MM.1S (cell line): ENCODE data around the gene ZNF469.

Source experiments
- DNase-seq: peaks from one replicate; pipeline ENCODE4 v3.0.0-alpha.2; 2015
- H2AFZ ChIP-seq: fragments of 300-600 bp; sonication (generic); 2 replicates; pipeline ENCODE4 v1.6.0; 2016; ENCODE audit warnings: antibody characterized with exemption, low read length
- H3F3A ChIP-seq: fragments of 300-600 bp; sonication (generic); 2 replicates; pipeline ENCODE4 v1.6.1; 2016; ENCODE audit warnings: mild to moderate bottlenecking, antibody characterized with exemption, low read length, moderate library complexity, mixed read lengths; ENCODE audit not compliant: insufficient read depth
- H3K27ac ChIP-seq: fragments of 300-600 bp; sonication (generic); 2 replicates; pipeline ENCODE4 v1.5.1; 2016; ENCODE audit warnings: mild to moderate bottlenecking, low read length
- H3K27me3 ChIP-seq: fragments of 300-600 bp; sonication (generic); replicated peaks from 2 replicates; pipeline ENCODE4 v1.6.0; 2016; ENCODE audit warnings: low read length; ENCODE audit not compliant: insufficient read depth
- H3K36me3 ChIP-seq: fragments of 300-600 bp; sonication (generic); replicated peaks from 2 replicates; pipeline ENCODE4 v1.6.1; 2016; ENCODE audit warnings: mild to moderate bottlenecking, low read length, mixed read lengths; ENCODE audit not compliant: insufficient read depth
- H3K4me1 ChIP-seq: fragments of 300-600 bp; sonication (generic); 2 replicates; pipeline ENCODE4 v1.6.1; 2016; ENCODE audit warnings: low read length, mixed read lengths
- H3K4me2 ChIP-seq: fragments of 300-600 bp; sonication (generic); 2 replicates; pipeline ENCODE4 v1.6.0; 2016; ENCODE audit warnings: low read depth, low read length
- H3K4me3 ChIP-seq: fragments of 300-600 bp; sonication (generic); 2 replicates; pipeline ENCODE4 v1.5.1; 2016; ENCODE audit warnings: low read length, mixed read lengths
- H3K79me2 ChIP-seq: fragments of 300-600 bp; sonication (generic); 2 replicates; pipeline ENCODE4 v1.6.1; 2016; ENCODE audit warnings: mixed run types, low read length, mixed read lengths
- H3K9ac ChIP-seq: fragments of 300-600 bp; sonication (generic); 2 replicates; pipeline ENCODE4 v1.6.1; 2016; ENCODE audit warnings: low read length, mixed read lengths
- H3K9me2 ChIP-seq: fragments of 300-600 bp; sonication (generic); replicated peaks from 2 replicates; pipeline ENCODE4 v1.6.1; 2016; ENCODE audit warnings: mild to moderate bottlenecking, low read length, mixed read lengths; ENCODE audit not compliant: insufficient read depth
- H3K9me3 ChIP-seq: fragments of 300-600 bp; sonication (generic); replicated peaks from 2 replicates; pipeline ENCODE4 v1.6.1; 2016; ENCODE audit warnings: mild to moderate bottlenecking, low read length, mixed read lengths; ENCODE audit not compliant: insufficient read depth
- H4K20me1 ChIP-seq: fragments of 300-600 bp; sonication (generic); 2 replicates; pipeline ENCODE4 v1.6.1; 2016; ENCODE audit warnings: mild to moderate bottlenecking, low read length, moderate library complexity, mixed read lengths; ENCODE audit not compliant: insufficient read depth
- CTCF ChIP-seq: fragments of 300-600 bp; sonication (generic); IDR thresholded peaks from 2 replicates; pipeline ENCODE4 v1.5.1; 2016; ENCODE audit warnings: antibody characterized with exemption, low read length, mixed read lengths
- EZH2 ChIP-seq: fragments of 300-600 bp; sonication (generic); optimal IDR thresholded peaks from 2 replicates; pipeline ENCODE3; 2017; ENCODE audit warnings: low read depth, mild to moderate bottlenecking, antibody characterized with exemption, low read length, mixed read lengths
- EZH2phosphoT487 ChIP-seq: fragments of 300-600 bp; sonication (generic); IDR thresholded peaks from 2 replicates; pipeline ENCODE4 v1.6.1; 2018; ENCODE audit warnings: antibody characterized with exemption, low read length

The ZNF469 gene

GRCh38 chr16:88366704-88367047 is 16.1 kb upstream of the ZNF469 start:
- H3K36me3 ChIP-seq, result no peaks in the 10 kb centered on the region
- no peak overlapping the region for H3K27ac ChIP-seq
- no peaks in the 10 kb centered on the region for H3K9me3 ChIP-seq
- H4K20me1 ChIP-seq, result no peaks in the 10 kb centered on the region
- no peaks in the 10 kb centered on the region for H3K4me1 ChIP-seq
- H3K9me2 ChIP-seq, result no peaks in the 10 kb centered on the region
- H3K9ac ChIP-seq, result no peak overlapping the region
- no peak overlapping the region for H2AFZ ChIP-seq
- H3K4me3 ChIP-seq, result no peak overlapping the region
- H3K79me2 ChIP-seq, result no peaks in the 10 kb centered on the region
- peaks cover 23% of the 10 kb centered on the region for H3K27me3 ChIP-seq
- H3F3A ChIP-seq, result no peaks in the 10 kb centered on the region
- H3K4me2 ChIP-seq, result no peak overlapping the region
- no peak for TF ChIP-seq CTCF
- TF ChIP-seq EZH2phosphoT487, result no peak
- no peak for TF ChIP-seq EZH2
- DNase-seq, result no peak

DNA sequence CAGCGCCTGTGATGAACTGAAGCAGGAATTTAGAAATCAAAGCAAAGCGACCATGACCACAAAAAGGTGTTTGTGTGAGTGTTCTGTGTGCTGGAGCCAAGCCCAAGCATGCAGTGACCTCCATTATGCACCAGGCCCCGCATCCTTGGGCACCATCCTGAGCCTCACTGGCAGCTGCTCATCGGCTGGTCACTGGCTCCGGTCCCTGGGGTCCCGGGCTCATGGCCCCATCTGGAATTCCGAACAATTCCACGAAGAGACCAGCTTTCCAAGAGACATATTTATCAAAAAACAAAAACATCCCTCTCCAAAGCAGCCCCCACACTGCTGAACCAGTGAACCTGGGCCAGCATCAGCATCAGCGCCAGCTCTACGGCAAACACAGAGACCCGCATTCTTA is 15.2 kb upstream of the ZNF469 start:
- Histone ChIP-seq H3K27ac (no peak overlapping the region), H3K27me3 (peaks cover 14% of the 10 kb centered on the region), H3K9ac (no peak overlapping the region), H3K79me2 (no peaks in the 10 kb centered on the region), H3F3A (no peaks in the 10 kb centered on the region), H3K36me3 (no peaks in the 10 kb centered on the region), H2AFZ (no peak overlapping the region), H3K4me2 (no peak overlapping the region), H3K4me1 (no peaks in the 10 kb centered on the region), H3K4me3 (no peak overlapping the region), H3K9me3 (no peaks in the 10 kb centered on the region), H3K9me2 (no peaks in the 10 kb centered on the region), H4K20me1 (no peaks in the 10 kb centered on the region)
- DNase-seq, result no peak
- TF ChIP-seq EZH2 (no peak), CTCF (no peak), EZH2phosphoT487 (no peak)

DNA sequence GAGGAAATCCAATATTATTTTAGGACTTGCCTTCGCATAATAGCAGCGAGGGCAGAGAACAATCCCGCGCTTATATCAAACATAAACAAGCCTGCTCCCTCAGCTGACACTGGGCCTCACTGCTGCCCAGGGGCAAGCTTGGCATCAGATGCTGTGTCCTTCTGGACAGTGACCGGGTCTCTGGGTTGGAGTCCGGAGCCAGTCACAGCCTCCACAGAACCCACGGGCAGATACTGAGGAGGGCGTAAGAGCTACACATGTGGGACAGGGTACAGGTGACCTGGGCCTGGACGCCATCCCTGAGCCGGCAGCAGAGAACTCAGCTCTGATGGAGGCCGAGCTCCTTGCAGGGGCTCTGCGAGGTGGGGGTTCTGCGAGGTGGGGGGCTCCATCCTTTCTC is 14.7 kb upstream of the ZNF469 start:
- Histone ChIP-seq H3K4me2 (no peak overlapping the region), H3K27ac (no peak overlapping the region), H3K9me2 (no peaks in the 10 kb centered on the region), H3F3A (no peaks in the 10 kb centered on the region), H3K4me1 (no peaks in the 10 kb centered on the region), H3K27me3 (peaks cover 14% of the 10 kb centered on the region), H3K4me3 (no peak overlapping the region), H3K9ac (no peak overlapping the region), H4K20me1 (no peaks in the 10 kb centered on the region), H3K36me3 (no peaks in the 10 kb centered on the region), H2AFZ (no peak overlapping the region), H3K79me2 (no peaks in the 10 kb centered on the region), H3K9me3 (no peaks in the 10 kb centered on the region)
- no peak for DNase-seq
- TF ChIP-seq CTCF (no peak), EZH2 (no peak), EZH2phosphoT487 (no peak)
